ENCODE results near the gene STPG2.

The STPG2 gene

DNA sequence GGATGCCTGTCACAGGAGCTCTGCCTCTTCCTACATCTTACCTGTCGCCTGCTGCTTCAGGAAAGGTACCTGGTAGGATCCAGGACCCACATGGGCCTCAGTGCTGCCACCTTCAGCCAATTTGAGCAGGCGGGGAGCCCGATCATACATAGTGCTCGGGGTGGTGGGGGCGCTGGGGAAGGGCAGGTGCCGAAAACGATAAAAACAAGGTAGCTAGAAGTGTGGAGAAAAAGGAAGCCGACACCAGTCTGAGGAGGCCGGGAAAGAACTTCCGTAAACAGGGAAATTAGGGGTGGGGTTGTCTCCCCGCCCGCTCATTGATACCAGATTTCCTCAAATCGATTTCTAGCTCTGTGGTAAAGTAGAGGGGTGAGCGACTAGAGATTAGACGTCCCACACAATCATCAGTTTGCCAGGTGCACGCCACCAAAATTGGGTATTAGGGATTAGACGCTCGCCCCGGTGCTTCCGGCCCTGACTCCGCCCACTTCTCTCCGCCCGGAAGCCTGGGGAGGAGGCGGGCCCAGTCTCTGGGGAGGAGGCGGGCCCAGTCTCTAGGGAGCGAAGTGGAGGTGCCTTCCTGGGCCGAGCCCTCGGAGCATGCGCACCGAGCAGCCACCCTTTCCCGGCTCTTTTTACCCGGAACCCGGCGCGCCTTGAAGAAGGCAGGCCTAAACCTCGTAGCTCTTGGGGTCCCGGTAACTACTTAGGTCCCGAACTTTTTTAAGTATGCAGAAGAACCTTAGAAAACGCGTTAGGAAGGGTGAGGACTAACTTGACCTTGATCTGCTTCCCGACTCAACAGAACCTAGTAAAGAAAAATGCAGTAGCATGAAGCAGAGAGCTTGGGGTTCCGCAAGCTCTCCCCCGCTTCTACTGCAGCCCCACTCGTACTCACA lies at the start of gene STPG2:
Gene STPG2, minus strand, starts transcription at position 476 of the 899 bp plus-strand sequence.
- TF ChIP-seq EZH2 (IDR thresholded peaks at IDR 0.05; ENCODE audit: borderline replicate concordance, low read length): no peak
- TF ChIP-seq, protein P1, sequence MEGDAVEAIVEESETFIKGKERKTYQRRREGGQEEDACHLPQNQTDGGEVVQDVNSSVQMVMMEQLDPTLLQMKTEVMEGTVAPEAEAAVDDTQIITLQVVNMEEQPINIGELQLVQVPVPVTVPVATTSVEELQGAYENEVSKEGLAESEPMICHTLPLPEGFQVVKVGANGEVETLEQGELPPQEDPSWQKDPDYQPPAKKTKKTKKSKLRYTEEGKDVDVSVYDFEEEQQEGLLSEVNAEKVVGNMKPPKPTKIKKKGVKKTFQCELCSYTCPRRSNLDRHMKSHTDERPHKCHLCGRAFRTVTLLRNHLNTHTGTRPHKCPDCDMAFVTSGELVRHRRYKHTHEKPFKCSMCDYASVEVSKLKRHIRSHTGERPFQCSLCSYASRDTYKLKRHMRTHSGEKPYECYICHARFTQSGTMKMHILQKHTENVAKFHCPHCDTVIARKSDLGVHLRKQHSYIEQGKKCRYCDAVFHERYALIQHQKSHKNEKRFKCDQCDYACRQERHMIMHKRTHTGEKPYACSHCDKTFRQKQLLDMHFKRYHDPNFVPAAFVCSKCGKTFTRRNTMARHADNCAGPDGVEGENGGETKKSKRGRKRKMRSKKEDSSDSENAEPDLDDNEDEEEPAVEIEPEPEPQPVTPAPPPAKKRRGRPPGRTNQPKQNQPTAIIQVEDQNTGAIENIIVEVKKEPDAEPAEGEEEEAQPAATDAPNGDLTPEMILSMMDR (IDR thresholded peaks at IDR 0.05; ENCODE audit: low read length): peak; percentile 88
- peak within 1 kb of the TSS; percentile 85 for H2AFZ ChIP-seq (ENCODE audit: low read length)
- no peaks in the 10 kb centered on the region for H3K36me3 ChIP-seq (ENCODE audit: insufficient read depth, low read length)
- no peaks in the 10 kb centered on the region for H3F3A ChIP-seq (ENCODE audit: insufficient read depth, low read length)
- peak within 1 kb of the TSS; percentile 75 for H3K4me2 ChIP-seq (ENCODE audit: low read length)
- peak within 1 kb of the TSS; percentile 70 for H3K9ac ChIP-seq (ENCODE audit: low read length)
- H4K20me1 ChIP-seq (ENCODE audit: insufficient read depth, low read length): no peaks in the 10 kb centered on the region
- no peaks in the 10 kb centered on the region for H3K9me2 ChIP-seq (ENCODE audit: low read depth, low read length)
- peaks cover 15% of the 10 kb centered on the region for H3K4me1 ChIP-seq (ENCODE audit: insufficient read depth, low read length, severe bottlenecking)
- H3K4me3 ChIP-seq (ENCODE audit: low read depth, low read length, poor library complexity, severe bottlenecking): peak within 1 kb of the TSS; percentile 67
- no peaks in the 10 kb centered on the region for H3K79me2 ChIP-seq (ENCODE audit: insufficient read depth, low read length)
- H3K9me3 ChIP-seq (ENCODE audit: low read length): no peaks in the 10 kb centered on the region
- H3K27me3 ChIP-seq (ENCODE audit: insufficient read depth, low read length): no peaks in the 10 kb centered on the region
- H3K27ac ChIP-seq (ENCODE audit: low read depth, low read length, poor library complexity, severe bottlenecking): peak within 1 kb of the TSS; percentile 70

DNA sequence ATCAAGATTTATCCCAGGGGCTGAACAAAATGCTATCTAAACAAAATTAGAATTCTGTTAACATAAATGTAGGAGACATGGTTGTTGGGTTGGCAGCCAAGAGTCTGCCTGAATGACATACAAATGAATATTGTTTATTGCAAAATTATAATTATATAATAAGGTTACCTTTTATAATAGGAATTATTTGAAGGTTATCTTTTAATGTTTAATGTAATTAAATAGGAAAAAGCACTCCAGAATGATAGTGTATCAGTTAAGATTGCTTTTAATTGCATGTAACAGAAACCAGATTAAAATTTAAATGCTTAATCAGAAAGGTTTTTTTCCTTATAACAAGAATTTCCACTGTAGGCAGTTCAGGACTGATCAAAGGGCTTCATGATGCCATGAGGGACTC lies 42.0 kb upstream of the STPG2 start:
- Histone ChIP-seq H3K4me3 (ENCODE audit: low read depth, low read length, poor library complexity, severe bottlenecking) (no peak overlapping the region), H3K36me3 (ENCODE audit: insufficient read depth, low read length) (no peaks in the 10 kb centered on the region), H3K27ac (ENCODE audit: low read depth, low read length, poor library complexity, severe bottlenecking) (no peak overlapping the region), H3F3A (ENCODE audit: insufficient read depth, low read length) (no peaks in the 10 kb centered on the region), H3K9me2 (ENCODE audit: low read depth, low read length) (no peaks in the 10 kb centered on the region), H3K9me3 (ENCODE audit: low read length) (no peaks in the 10 kb centered on the region), H3K79me2 (ENCODE audit: insufficient read depth, low read length) (no peaks in the 10 kb centered on the region), H3K4me2 (ENCODE audit: low read length) (no peak overlapping the region), H2AFZ (ENCODE audit: low read length) (no peak overlapping the region), H3K4me1 (ENCODE audit: insufficient read depth, low read length, severe bottlenecking) (no peaks in the 10 kb centered on the region), H3K9ac (ENCODE audit: low read length) (no peak overlapping the region), H4K20me1 (ENCODE audit: insufficient read depth, low read length) (no peaks in the 10 kb centered on the region), H3K27me3 (ENCODE audit: insufficient read depth, low read length) (no peaks in the 10 kb centered on the region)
- no peak for TF ChIP-seq EZH2 (IDR thresholded peaks at IDR 0.05; ENCODE audit: borderline replicate concordance, low read length)
- TF ChIP-seq, protein P1 (IDR thresholded peaks at IDR 0.05; ENCODE audit: low read length): no peak

GRCh38 chr4:98181809-98182208 lies 38.5 kb upstream of the STPG2 start:
- Histone ChIP-seq H3K79me2 (ENCODE audit: insufficient read depth, low read length) (no peaks in the 10 kb centered on the region), H3K4me2 (ENCODE audit: low read length) (no peak overlapping the region), H2AFZ (ENCODE audit: low read length) (no peak overlapping the region), H3K4me3 (ENCODE audit: low read depth, low read length, poor library complexity, severe bottlenecking) (no peak overlapping the region), H3K9ac (ENCODE audit: low read length) (no peak overlapping the region), H3K9me3 (ENCODE audit: low read length) (no peaks in the 10 kb centered on the region), H3K27me3 (ENCODE audit: insufficient read depth, low read length) (no peaks in the 10 kb centered on the region), H3K9me2 (ENCODE audit: low read depth, low read length) (no peaks in the 10 kb centered on the region), H3K36me3 (ENCODE audit: insufficient read depth, low read length) (no peaks in the 10 kb centered on the region), H3K4me1 (ENCODE audit: insufficient read depth, low read length, severe bottlenecking) (no peaks in the 10 kb centered on the region), H3K27ac (ENCODE audit: low read depth, low read length, poor library complexity, severe bottlenecking) (no peak overlapping the region), H3F3A (ENCODE audit: insufficient read depth, low read length) (no peaks in the 10 kb centered on the region), H4K20me1 (ENCODE audit: insufficient read depth, low read length) (no peaks in the 10 kb centered on the region)
- TF ChIP-seq, protein P1 (IDR thresholded peaks at IDR 0.05; ENCODE audit: low read length): no peak
- no peak for TF ChIP-seq EZH2 (IDR thresholded peaks at IDR 0.05; ENCODE audit: borderline replicate concordance, low read length)
